Measurements from ENCODE around the gene NBPF3. TPM values are rescaled to one million over a fixed set of nuclear protein-coding genes. Genes with fewer than 3 reads are reported as not detected.
"Not testable (repeated sequence)": the region's sequence is repeated elsewhere in the genome, so short reads cannot be mapped to it uniquely, and the experiment has no call there.

Gene NBPF3
- total RNA-seq, 1 donor from 2014 or later = 17.5 TPM

- TF ChIP-seq CTCF (IDR thresholded peaks at IDR 0.05; ENCODE audit: unreplicated experiment) = no peak
- Mint-ChIP-seq H3K9me3 (no peaks in the 10 kb centered on the region), H3K27ac (peak overlapping the region; percentile 98), H3K36me3 (no peaks in the 10 kb centered on the region), H3K4me3 (peak overlapping the region; percentile 93), H3K27me3 (ENCODE audit: low read depth) (no peaks in the 10 kb centered on the region), H3K4me1 (peaks cover 14% of the 10 kb centered on the region)
- DNase-seq (ENCODE audit: low spot score in 2 of 2, unreplicated experiment in 2 of 2) = no peak
These were observed 604 bp upstream of the NBPF3 start for GRCh38 chr1:21439345-21439720.

- not testable (repeated sequence) for DNase-seq (ENCODE audit: low spot score in 2 of 2, unreplicated experiment in 2 of 2); H3K27me3 Mint-ChIP-seq (ENCODE audit: low read depth); H3K9me3 Mint-ChIP-seq; H3K36me3 Mint-ChIP-seq
- peak overlapping the region; percentile 31 for H3K27ac Mint-ChIP-seq
- H3K4me1 Mint-ChIP-seq = peaks cover 14% of the 10 kb centered on the region
- H3K4me3 Mint-ChIP-seq = peak overlapping the region; percentile 93
These were observed 741 bp downstream of the NBPF3 start for GRCh38 chr1:21440630-21441125.

GRCh38 chr1:21446647-21447046 is 6.7 kb downstream of the NBPF3 start:
- not testable (repeated sequence) for DNase-seq (ENCODE audit: low spot score in 2 of 2, unreplicated experiment in 2 of 2); H3K4me1 Mint-ChIP-seq; H3K9me3 Mint-ChIP-seq; H3K27me3 Mint-ChIP-seq (ENCODE audit: low read depth); H3K27ac Mint-ChIP-seq; H3K4me3 Mint-ChIP-seq
- H3K36me3 Mint-ChIP-seq = peaks cover 12% of the 10 kb centered on the region

GRCh38 chr1:21447311-21447710 is 7.4 kb downstream of the NBPF3 start:
- H3K9me3 Mint-ChIP-seq = no peaks in the 10 kb centered on the region
- H3K36me3 Mint-ChIP-seq = peaks cover 12% of the 10 kb centered on the region
- no peaks in the 10 kb centered on the region for H3K27me3 Mint-ChIP-seq (ENCODE audit: low read depth)
- H3K4me1 Mint-ChIP-seq = peaks cover 8% of the 10 kb centered on the region
- H3K4me3 Mint-ChIP-seq = no peak overlapping the region
- no peak overlapping the region for H3K27ac Mint-ChIP-seq
- DNase-seq (ENCODE audit: low spot score in 2 of 2, unreplicated experiment in 2 of 2) = no peak
- TF ChIP-seq CTCF (IDR thresholded peaks at IDR 0.05; ENCODE audit: unreplicated experiment) = no peak

GRCh38 chr1:21449906-21450305 is 10.0 kb downstream of the NBPF3 start:
- no peaks in the 10 kb centered on the region for H3K27me3 Mint-ChIP-seq (ENCODE audit: low read depth)
- peaks cover 15% of the 10 kb centered on the region for H3K4me1 Mint-ChIP-seq
- no peak overlapping the region for H3K4me3 Mint-ChIP-seq
- no peak for TF ChIP-seq CTCF (IDR thresholded peaks at IDR 0.05; ENCODE audit: unreplicated experiment)
- no peak for DNase-seq (ENCODE audit: low spot score in 2 of 2, unreplicated experiment in 2 of 2)
- peaks cover 21% of the 10 kb centered on the region for H3K36me3 Mint-ChIP-seq
- no peaks in the 10 kb centered on the region for H3K9me3 Mint-ChIP-seq
- H3K27ac Mint-ChIP-seq = no peak overlapping the region

- no peak overlapping the region for H3K4me3 Mint-ChIP-seq
These were observed 11.3 kb downstream of the NBPF3 start for GRCh38 chr1:21451212-21451611.

More at GRCh38 chr1:21451212-21451611, 11.3 kb downstream of the NBPF3 start:
- peaks cover 21% of the 10 kb centered on the region for H3K36me3 Mint-ChIP-seq
- no peaks in the 10 kb centered on the region for H3K9me3 Mint-ChIP-seq
- H3K4me1 Mint-ChIP-seq = peaks cover 17% of the 10 kb centered on the region
- H3K27ac Mint-ChIP-seq = peak overlapping the region; percentile 76
- no peak for TF ChIP-seq CTCF (IDR thresholded peaks at IDR 0.05; ENCODE audit: unreplicated experiment)
- no peaks in the 10 kb centered on the region for H3K27me3 Mint-ChIP-seq (ENCODE audit: low read depth)
- no peak for DNase-seq (ENCODE audit: low spot score in 2 of 2, unreplicated experiment in 2 of 2)

Data from mesothelial cell of epicardium (in vitro differentiated cells).